ENCODE measurements around the gene MTR. TPM values are rescaled to one million over a fixed set of nuclear protein-coding genes. Genes with fewer than 3 reads are reported as not detected.

Gene MTR
- total RNA-seq, 1 donor from 2014 or later = 43.8 TPM

DNA sequence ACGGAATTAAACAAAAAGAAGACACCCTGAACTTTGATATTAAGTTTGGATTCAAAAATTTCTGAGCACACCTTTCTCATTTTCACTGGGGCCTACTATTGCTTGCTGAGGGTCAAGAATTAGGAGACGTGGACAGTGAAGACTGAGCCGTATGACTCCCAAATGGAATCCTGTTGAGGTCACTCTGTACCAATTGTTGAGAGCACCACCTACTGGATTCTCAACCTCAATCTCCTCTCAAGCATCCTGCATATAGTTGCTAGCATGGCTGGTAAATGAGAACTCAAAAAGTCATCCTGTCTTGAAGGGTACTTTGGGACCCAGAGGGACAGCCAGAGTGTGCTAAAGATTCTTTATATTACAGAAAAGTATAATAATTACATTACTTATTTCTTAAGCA lies 20.2 kb upstream of the MTR start:
- peak; percentile 56 for DNase-seq (ENCODE audit: low read depth)

- no peak for DNase-seq (ENCODE audit: low read depth)
These were observed 15.8 kb upstream of the MTR start for GRCh38 chr1:236779312-236779711.

- DNase-seq (ENCODE audit: low read depth) = no peak
These were observed 9.6 kb upstream of the MTR start for GRCh38 chr1:236785477-236785876.

DNA sequence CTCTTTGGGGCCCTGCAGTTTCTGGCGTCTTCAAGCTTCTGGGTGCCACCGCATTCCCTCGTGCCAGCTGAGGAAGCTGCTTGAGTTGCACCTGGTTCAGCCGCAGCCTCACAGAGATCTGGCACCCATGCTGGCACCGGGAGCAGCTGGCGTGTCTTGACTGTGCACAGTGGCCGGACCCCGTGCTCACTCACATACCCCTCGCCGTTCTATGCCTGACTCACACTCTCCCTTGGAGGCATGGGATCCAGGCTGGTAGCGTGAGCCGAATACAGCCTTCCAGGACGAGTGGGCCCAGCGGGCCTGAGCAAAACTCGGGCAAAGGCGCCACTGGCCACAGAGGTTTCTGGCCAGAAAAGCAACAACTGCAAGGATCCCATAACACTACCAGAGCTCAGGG lies 8.6 kb upstream of the MTR start:
- no peak for DNase-seq (ENCODE audit: low read depth)

DNA sequence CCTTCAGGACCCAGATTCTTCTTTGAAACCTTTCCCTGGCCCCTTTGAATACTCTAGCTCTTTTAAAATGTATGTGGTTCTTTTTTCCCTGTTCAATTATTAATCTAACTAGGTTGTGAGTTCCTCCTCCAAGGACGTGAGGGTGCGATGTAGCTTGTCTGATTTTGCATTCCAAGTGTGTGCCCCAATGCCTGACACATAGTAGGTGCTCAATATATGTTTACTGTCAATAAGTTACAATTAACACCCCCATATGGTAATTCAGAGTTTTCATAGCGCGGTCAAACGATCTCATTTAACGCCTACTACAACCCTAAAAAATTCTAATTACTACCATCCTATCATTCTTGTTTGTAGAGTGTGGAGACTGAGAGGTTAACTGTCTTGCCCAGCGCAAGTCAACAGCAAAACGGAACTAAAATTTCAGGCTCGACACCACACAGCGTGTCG lies 482 bp upstream of the MTR start:
- no peak for DNase-seq (ENCODE audit: low read depth)

DNA sequence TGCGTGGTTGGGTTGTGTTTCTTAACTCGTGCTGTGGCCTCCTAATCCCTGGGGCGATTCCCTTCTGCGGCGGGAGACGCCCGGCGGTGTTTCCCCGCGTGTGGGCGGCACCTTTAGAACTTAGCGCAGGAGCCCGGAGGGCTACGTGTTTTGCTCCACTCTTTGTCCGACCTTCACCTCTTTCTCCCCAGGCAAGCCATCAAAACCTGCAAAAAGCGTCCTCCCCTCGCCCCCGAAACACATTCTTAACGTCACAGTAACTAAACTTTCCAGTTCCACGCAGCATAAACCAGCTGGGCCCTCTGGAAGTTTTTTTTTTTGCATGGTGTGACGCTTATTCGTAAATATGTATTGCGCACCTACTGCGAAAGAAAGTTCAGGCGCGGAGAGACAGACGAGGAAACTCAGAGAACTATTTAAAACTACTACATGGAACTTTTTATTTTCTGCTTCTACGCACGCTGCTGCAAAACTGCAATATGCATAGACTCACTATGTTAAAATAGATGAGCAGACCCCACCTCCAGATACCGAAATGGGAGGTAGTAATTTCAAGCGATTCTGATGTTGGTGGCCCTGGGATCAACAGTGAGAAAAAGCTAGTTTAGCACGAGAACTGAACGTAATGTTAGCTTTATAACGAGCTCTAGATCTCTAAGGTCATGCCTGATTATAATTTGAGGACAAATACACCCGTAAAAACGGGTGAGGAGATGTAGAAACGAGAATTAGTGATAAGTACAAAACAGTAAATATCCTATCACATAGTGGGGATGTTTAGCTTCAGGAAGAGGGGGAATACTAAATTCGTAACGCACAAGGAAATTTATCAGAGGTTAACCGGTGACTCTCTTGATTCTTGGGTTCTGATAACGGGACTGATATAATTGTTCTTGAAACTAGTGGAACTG lies 920 bp downstream of the MTR start:
- DNase-seq (ENCODE audit: low read depth) = peak; percentile 23

DNA sequence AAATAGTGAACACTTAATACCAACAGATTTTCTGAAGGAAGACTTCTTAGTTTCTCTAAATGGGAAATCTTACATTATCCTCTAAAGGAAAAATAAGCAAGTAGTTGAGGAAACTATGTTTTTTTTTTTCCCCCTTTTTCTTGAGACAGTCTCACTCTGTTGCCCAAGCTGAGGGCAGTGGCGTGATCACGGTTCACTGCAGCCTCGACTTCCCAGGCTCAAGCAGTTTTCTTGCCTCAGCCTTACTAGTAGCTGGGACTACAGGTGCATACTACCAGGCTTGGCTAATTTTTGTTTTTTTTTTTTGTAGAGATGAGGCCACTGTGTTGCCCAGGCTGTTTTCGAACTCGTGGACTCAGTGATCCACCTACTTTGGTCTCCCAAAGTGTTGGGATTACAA lies 3.9 kb downstream of the MTR start:
- DNase-seq (ENCODE audit: low read depth) = peak; percentile 21

DNA sequence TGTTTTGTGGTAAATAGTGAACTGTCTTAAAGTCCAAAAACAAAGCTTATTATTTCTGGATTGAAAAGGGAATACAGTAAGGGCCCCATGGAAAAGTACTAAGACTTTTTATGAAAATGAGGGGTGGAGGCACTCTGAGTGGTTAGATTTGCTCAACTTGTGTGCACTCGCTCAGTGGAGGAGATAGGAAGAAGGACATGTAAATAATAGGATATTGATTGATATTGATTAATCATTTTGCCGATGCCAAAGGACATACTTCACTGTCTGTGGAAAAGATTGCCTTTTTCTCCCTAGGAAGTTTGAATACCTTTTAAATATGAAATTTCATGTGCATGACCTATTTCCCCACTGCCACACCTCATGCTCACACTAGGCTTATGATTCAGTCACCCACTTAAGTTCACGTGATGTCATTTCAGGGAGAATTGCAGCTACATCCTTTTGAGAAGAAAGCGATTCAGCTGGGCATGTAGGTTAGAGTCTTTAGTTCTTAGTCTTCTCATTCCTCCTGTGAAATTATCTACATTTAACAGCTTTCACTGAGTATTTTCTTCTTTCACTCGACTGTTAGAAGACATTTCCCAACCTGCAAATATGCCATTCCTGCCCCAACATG lies 5.0 kb downstream of the MTR start:
- DNase-seq (ENCODE audit: low read depth) = peak; percentile 25

DNA sequence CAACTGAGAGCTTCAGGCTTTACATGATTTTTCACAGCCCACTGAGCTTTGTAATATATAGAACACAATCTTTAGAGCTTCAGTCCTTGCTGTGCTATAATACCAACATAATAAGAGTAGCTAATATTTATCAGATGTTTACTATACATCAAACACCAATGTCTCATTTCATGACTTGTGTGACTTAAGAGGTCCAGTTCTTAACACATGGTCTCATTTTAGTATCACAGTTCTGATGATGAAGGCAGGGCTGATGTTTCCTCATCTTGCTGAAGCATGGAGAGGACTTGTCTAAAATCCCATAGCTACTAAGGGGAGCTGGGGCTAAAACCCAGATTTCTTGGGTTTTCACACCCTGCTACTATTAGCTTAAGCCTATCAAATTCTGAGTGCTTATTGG lies 5.5 kb downstream of the MTR start:
- DNase-seq (ENCODE audit: low read depth) = no peak

GRCh38 chr1:236802264-236802663 lies 7.2 kb downstream of the MTR start:
- DNase-seq (ENCODE audit: low read depth) = no peak

- DNase-seq (ENCODE audit: low read depth) = no peak
These were observed 11.5 kb downstream of the MTR start for GRCh38 chr1:236806634-236807033.

- peak; percentile 47 for DNase-seq (ENCODE audit: low read depth)
These were observed 12.9 kb downstream of the MTR start for GRCh38 chr1:236808005-236808404.

DNA sequence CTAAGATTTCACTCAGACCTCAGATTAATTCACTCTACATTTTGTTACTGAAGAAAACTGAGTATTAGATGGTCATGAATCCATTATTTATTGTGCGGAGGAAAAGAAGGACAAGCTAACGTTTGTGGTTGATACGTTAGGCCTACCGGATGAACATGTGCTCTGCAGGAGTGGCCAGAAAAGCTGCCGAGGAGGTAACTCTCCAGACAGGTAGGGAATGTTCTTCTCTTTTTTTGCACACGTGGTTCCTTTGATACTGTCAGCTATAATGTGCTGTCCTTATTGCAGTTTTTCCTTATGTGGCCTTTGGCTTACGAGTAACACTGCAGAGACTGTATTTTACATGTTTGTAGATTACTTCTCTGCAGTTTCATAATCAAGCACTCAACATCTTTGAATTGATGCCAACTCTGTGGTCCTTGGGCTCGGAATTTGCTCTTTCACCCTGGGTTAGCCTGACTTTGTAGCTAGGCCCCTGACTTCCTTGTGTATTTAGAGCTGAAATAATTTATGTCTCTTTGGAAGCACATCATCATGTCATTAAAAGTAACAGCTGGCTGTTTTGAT lies 13.6 kb downstream of the MTR start:
- peak; percentile 66 for DNase-seq (ENCODE audit: low read depth)

- no peak for DNase-seq (ENCODE audit: low read depth)
These were observed 14.1 kb downstream of the MTR start for GRCh38 chr1:236809148-236809547.

GRCh38 chr1:236810018-236810417 lies 14.9 kb downstream of the MTR start:
- no peak for DNase-seq (ENCODE audit: low read depth)

DNA sequence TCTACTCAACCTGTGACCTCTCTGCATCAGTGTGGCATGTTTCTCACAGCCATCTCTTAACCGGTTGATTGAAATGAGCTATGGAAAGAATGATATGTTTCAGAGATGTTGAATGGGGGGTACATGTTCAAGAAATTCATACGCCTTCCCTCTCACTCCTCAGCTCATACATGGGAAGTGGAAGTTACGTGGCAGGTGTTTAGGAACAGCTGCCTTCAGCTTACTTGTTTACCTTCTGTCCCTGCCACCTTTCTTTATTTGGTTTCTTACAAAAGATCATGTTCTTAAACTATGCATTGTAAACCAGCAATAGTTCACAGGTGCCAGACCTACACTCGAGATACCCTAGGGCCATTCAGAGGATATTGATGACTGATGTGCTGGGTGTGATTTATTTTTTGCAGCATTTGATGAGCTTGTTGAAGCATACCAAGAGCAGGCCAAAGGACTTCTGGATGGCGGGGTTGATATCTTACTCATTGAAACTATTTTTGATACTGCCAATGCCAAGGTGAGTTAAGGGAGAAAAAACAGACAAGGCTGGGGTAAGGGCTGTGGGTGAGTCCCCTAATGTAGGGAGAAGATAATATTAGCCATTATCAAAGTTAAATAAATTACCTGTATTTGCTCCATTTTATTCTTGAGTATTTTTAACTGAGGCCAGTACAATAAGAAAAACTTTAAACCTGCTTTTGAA lies 17.4 kb downstream of the MTR start:
- no peak for DNase-seq (ENCODE audit: low read depth)

DNA sequence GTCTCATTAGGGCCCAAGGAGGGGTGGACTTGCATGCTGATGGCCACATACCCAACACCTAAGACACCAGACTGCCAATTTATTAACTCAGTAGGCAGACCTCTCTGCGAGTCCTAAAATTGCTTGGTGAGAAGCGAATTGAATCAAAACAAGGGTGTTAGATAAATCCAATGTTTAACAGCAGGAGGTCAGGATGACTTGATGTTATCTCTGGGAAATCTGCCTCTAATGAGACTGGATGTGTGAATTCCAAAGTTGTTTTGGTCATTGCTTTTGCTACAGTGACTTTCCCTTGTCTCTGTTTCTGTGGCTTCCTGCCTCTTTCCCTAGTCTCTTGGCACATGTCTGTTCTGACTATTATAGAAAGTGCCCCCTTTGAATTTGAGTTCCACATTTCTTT lies 20.8 kb downstream of the MTR start:
- no peak for DNase-seq (ENCODE audit: low read depth)

- no peak for DNase-seq (ENCODE audit: low read depth)
These were observed 24.8 kb downstream of the MTR start for GRCh38 chr1:236819856-236820255.

- no peak for DNase-seq (ENCODE audit: low read depth)
These were observed 26.1 kb downstream of the MTR start for GRCh38 chr1:236821091-236821627.

- no peak for DNase-seq (ENCODE audit: low read depth)
These were observed 28.5 kb downstream of the MTR start for GRCh38 chr1:236823559-236823958.

DNA sequence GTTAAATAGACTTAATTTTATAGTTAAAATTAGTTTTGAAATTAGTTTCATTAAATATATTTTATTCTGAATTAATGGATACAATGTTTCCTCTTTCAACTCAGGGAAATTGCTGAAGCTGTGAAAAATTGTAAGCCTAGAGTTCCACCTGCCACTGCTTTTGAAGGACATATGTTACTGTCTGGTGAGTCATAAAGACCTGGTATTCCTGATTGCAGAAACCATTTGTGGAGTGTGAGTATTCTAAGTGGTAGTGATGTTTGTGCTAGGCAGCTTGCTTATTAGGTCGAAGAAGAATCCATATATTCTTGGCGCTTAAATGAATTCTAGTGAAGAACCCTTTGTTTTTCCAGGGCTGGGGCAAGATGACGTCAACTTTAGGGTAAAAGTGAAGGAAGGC lies 34.0 kb downstream of the MTR start:
- DNase-seq (ENCODE audit: low read depth) = no peak

- DNase-seq (ENCODE audit: low read depth) = no peak
These were observed 35.0 kb downstream of the MTR start for GRCh38 chr1:236830116-236830515.

All from renal cortical epithelial cell (primary cell).